Smooth muscle cell (in vitro differentiated cells): ENCODE results near the gene AAMP. TPM values are rescaled to one million over a fixed set of nuclear protein-coding genes. Genes with fewer than 3 reads are reported as not detected.
"Not testable (repeated sequence)": the region's sequence is repeated elsewhere in the genome, so short reads cannot be mapped to it uniquely, and the experiment has no call there.

Experiments
- DNase-seq: peaks from one replicate; lab custom pipeline; 2025; ENCODE audit not compliant: unreplicated experiment; lab: John Stamatoyannopoulos, UW
- H2AFZ ChIP-seq: fragments of 200-600 bp; sonication (generic); 2 replicates; pipeline ENCODE4 v1.6.0; 2016; ENCODE audit warnings: antibody characterized with exemption, low read depth, mild to moderate bottlenecking
- H3F3A ChIP-seq: fragments of 200-600 bp; sonication (generic); 2 replicates; pipeline ENCODE4 v1.6.0; 2017; ENCODE audit warnings: antibody characterized with exemption, low read depth
- H3K27ac ChIP-seq: fragments of 200-600 bp; sonication (generic); 2 replicates; pipeline ENCODE4 v1.5.1; 2016; ENCODE audit warnings: low read depth, mild to moderate bottlenecking
- H3K27me3 ChIP-seq: fragments of 200-600 bp; sonication (generic); 2 replicates; pipeline ENCODE4 v1.6.1; 2016; ENCODE audit warnings: low read depth, mild to moderate bottlenecking
- H3K36me3 ChIP-seq: fragments of 200-600 bp; sonication (generic); 2 replicates; pipeline ENCODE4 v1.5.1; 2016; ENCODE audit warnings: low read depth
- H3K4me1 ChIP-seq: fragments of 200-600 bp; sonication (generic); 2 replicates; pipeline ENCODE4 v1.5.1; 2016; ENCODE audit warnings: low read depth
- H3K4me2 ChIP-seq: fragments of 200-600 bp; sonication (generic); 2 replicates; pipeline ENCODE4 v1.6.0; 2016; ENCODE audit warnings: mild to moderate bottlenecking
- H3K4me3 ChIP-seq: fragments of 200-600 bp; sonication (generic); 2 replicates; pipeline ENCODE4 v1.5.1; 2016; ENCODE audit warnings: mild to moderate bottlenecking
- H3K79me2 ChIP-seq: fragments of 200-600 bp; sonication (generic); 2 replicates; pipeline ENCODE4 v1.6.0; 2016; ENCODE audit warnings: low read depth, mild to moderate bottlenecking
- H3K9ac ChIP-seq: fragments of 200-600 bp; sonication (generic); 2 replicates; pipeline ENCODE4 v1.6.0; 2016; ENCODE audit warnings: low read depth
- H3K9me3 ChIP-seq: fragments of 200-600 bp; sonication (generic); replicated peaks from 2 replicates; pipeline ENCODE4 v1.5.1; 2016; ENCODE audit warnings: low read depth
- H4K20me1 ChIP-seq: fragments of 200-600 bp; sonication (generic); 2 replicates; pipeline ENCODE4 v1.6.0; 2016; ENCODE audit warnings: low read depth
- WGBS: methylation state at CpG from one replicate; pipeline ENCODE4 v1.1.7; 2016; ENCODE audit warnings: low lambda C conversion rate; 5-methylcytosine and 5-hydroxymethylcytosine counted together
- polyA plus RNA-seq: library from polyadenylated mRNA; unstranded; fragments of >200 nt; fragmentation: Nextera tagmentation; extraction: Ambion mirVana; gene quantifications from 2 replicates; pipeline ENCODE4 v1.2.1, GENCODE V29; 2016
- total RNA-seq: library from RNA; depleted of rRNA; stranded (reverse); fragments of >200 nt; gene quantifications from 2 replicates; pipeline ENCODE4 v1.2.3, GENCODE V29; 2014
- TF ChIP-seq, protein P1 (sequence below): fragments of 200-600 bp; sonication (generic); IDR thresholded peaks from 2 replicates; pipeline ENCODE4 v1.5.1; 2017; ENCODE audit warnings: borderline replicate concordance, mild to moderate bottlenecking, antibody characterized with exemption; ENCODE audit not compliant: insufficient read depth, poor library complexity, severe bottlenecking

AAMP gene
- total and polyA plus RNA-seq, 2 experiments from 2014 or later: 71.5 to 95.8 TPM

DNA sequence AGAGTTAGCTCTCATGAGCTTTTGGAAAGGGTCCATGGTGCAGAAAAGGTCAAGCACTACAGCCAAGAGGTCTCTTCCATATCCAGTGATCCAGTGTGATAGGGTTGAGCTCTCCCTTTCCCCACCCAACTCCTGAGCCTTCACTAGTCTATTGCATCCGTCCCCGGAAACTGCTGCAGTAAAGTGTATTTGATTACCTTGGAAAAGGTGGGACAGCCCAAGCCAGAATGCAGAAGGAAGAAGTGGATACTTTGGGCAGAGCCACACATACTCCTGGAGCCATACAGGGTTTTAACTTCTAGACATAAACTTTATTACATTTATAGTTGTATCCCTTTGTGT lies 3.9 kb upstream of the AAMP start:
- H3F3A ChIP-seq: peaks cover 6% of the 10 kb centered on the region
- no peak overlapping the region for H3K27ac ChIP-seq
- H3K9ac ChIP-seq: no peak overlapping the region
- peaks cover 15% of the 10 kb centered on the region for H4K20me1 ChIP-seq
- WGBS: 98% methylated on average over 2 of the region's 2 CpGs
- H3K27me3 ChIP-seq: no peaks in the 10 kb centered on the region
- peaks cover 7% of the 10 kb centered on the region for H3K4me1 ChIP-seq
- TF ChIP-seq, protein P1, sequence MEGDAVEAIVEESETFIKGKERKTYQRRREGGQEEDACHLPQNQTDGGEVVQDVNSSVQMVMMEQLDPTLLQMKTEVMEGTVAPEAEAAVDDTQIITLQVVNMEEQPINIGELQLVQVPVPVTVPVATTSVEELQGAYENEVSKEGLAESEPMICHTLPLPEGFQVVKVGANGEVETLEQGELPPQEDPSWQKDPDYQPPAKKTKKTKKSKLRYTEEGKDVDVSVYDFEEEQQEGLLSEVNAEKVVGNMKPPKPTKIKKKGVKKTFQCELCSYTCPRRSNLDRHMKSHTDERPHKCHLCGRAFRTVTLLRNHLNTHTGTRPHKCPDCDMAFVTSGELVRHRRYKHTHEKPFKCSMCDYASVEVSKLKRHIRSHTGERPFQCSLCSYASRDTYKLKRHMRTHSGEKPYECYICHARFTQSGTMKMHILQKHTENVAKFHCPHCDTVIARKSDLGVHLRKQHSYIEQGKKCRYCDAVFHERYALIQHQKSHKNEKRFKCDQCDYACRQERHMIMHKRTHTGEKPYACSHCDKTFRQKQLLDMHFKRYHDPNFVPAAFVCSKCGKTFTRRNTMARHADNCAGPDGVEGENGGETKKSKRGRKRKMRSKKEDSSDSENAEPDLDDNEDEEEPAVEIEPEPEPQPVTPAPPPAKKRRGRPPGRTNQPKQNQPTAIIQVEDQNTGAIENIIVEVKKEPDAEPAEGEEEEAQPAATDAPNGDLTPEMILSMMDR: no peak
- H3K4me2 ChIP-seq: no peak overlapping the region
- DNase-seq: no peak
- H3K36me3 ChIP-seq: no peaks in the 10 kb centered on the region
- no peak overlapping the region for H3K4me3 ChIP-seq
- H3K9me3 ChIP-seq: no peaks in the 10 kb centered on the region
- H2AFZ ChIP-seq: no peak overlapping the region
- peaks cover 22% of the 10 kb centered on the region for H3K79me2 ChIP-seq

DNA sequence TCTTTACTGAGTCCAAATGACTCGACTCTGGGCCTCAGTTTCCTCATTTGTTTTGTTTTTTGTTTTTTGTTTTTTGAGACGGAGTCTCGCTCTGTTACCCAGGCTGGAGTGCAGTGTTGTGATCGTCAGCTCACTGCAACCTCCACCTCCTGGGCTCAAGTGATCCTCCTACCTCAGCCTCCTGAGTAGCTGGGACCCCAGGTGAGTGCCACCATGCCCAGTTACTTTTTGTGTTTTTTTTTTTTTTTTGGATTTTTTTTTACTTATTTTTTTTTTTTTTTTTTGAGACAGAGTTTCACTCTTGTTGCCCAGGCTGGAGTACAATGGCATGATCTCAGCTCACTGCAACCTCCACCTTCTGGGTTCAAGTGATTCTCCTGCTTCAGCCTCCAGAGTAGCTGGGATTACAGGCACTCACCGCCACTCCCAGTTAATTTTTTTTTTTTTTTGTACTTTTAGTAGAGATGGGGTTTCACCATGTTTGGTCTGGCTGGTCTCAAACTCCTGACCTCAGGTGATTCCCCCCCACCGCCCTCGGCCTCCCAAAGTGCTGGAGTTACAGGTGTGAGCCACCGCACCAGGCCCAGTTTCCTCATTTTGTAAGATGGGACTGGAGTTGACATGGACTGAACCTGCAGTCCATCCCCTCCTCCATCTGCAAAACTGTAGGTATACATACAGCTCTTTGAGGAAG lies 3.4 kb upstream of the AAMP start:
- H2AFZ ChIP-seq, H3F3A ChIP-seq, H3K4me2 ChIP-seq, H3K4me3 ChIP-seq, H3K27me3 ChIP-seq, H3K36me3 ChIP-seq, H3K9me3 ChIP-seq, H3K4me1 ChIP-seq, H3K9ac ChIP-seq, DNase-seq: not testable (repeated sequence)
- H4K20me1 ChIP-seq: peaks cover 15% of the 10 kb centered on the region
- peak overlapping the region; percentile 53 for H3K27ac ChIP-seq
- peaks cover 25% of the 10 kb centered on the region for H3K79me2 ChIP-seq
- WGBS: 93% methylated on average over 8 of the region's 8 CpGs

DNA sequence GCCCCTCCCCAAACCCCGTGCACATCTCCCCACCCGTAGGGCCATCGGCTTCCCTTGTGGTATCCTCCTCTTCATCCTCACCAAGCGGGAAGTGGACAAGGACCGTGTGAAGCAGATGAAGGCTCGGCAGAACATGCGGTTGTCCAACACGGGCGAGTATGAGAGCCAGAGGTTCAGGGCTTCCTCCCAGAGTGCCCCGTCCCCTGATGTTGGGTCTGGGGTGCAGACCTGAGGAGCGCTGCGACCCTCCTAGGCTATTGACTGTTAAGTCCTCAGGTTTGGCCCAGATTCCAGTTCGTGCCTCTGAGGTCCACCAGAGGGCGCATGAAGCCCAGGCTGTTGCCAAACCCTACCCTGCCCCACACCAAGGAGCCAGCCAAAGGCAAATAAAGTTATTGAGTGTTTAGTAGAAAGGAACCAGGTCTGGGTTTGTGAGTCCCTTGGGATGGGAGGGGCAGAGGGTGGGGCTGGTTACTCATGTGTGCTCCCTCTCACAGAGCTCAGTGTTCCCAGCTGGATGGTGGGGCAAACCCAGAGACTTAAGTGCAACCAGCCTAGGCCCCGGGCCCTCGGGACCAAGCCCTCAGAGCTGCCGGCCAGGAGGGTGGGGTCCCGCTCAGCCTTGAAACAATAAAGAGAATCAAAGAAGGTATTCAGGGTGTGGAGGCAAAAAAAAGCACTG lies 2.7 kb upstream of the AAMP start:
- no peak overlapping the region for H2AFZ ChIP-seq
- H3K9ac ChIP-seq: no peak overlapping the region
- H3K36me3 ChIP-seq: no peaks in the 10 kb centered on the region
- peaks cover 15% of the 10 kb centered on the region for H4K20me1 ChIP-seq
- peaks cover 32% of the 10 kb centered on the region for H3K79me2 ChIP-seq
- H3K4me1 ChIP-seq: peaks cover 9% of the 10 kb centered on the region
- no peak overlapping the region for H3K4me3 ChIP-seq
- no peak overlapping the region for H3K4me2 ChIP-seq
- peak; percentile 39 for DNase-seq
- TF ChIP-seq, protein P1: peak; percentile 88
- peaks cover 6% of the 10 kb centered on the region for H3F3A ChIP-seq
- H3K9me3 ChIP-seq: no peaks in the 10 kb centered on the region
- no peaks in the 10 kb centered on the region for H3K27me3 ChIP-seq
- 56% methylated on average over 18 of the region's 18 CpGs for WGBS
- peak overlapping the region; percentile 53 for H3K27ac ChIP-seq

DNA sequence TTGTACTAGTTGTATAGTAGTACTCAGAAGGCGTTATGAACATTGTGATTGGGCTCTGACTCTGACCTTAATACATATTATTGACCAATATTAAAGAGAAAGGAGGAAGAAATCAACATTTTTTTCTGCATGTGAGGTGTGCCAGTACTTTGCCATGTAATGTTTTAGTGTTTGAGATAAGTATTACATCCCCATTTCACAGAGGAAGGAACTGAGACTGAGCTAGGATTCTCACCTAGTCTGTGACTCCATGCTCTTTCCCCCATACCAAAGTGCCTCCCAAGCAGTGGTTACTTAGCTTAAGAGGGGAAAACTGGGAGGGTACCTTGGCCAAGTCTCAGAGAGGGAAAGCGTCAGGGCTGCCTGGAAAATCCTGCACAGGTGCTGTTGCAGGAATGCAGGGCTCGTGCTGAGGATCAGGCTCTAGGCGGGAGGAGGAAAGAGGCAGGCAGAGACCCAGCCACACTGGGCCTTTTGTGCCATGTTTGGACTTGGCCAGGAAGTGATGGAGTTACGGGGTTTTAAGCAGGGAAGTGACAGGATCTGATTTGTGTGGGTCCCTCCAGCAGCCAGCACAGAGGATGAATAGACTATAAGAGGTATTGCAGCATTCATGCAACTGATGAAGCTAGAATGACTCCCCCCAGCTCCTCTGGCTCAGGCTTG lies 2.1 kb upstream of the AAMP start:
- TF ChIP-seq, protein P1: no peak
- Histone ChIP-seq H2AFZ (no peak overlapping the region), H3K79me2 (peaks cover 33% of the 10 kb centered on the region), H3K9me3 (no peaks in the 10 kb centered on the region), H3K9ac (no peak overlapping the region), H3K4me3 (no peak overlapping the region), H3K36me3 (no peaks in the 10 kb centered on the region), H3F3A (peaks cover 6% of the 10 kb centered on the region), H3K4me2 (no peak overlapping the region), H3K27ac (no peak overlapping the region), H3K4me1 (peaks cover 9% of the 10 kb centered on the region), H3K27me3 (no peaks in the 10 kb centered on the region), H4K20me1 (peaks cover 11% of the 10 kb centered on the region)
- 87% methylated on average over 5 of the region's 5 CpGs for WGBS
- no peak for DNase-seq
